HUDEP-2 (cell line): ENCODE data around the gene CREG2.

Source experiments
- DNase-seq, 76 experiments: peaks; one replicate each; lab custom pipeline; 2025; ENCODE audit not compliant: unreplicated experiment in 76 of 76; lab: John Stamatoyannopoulos, UW

The CREG2 gene

DNA sequence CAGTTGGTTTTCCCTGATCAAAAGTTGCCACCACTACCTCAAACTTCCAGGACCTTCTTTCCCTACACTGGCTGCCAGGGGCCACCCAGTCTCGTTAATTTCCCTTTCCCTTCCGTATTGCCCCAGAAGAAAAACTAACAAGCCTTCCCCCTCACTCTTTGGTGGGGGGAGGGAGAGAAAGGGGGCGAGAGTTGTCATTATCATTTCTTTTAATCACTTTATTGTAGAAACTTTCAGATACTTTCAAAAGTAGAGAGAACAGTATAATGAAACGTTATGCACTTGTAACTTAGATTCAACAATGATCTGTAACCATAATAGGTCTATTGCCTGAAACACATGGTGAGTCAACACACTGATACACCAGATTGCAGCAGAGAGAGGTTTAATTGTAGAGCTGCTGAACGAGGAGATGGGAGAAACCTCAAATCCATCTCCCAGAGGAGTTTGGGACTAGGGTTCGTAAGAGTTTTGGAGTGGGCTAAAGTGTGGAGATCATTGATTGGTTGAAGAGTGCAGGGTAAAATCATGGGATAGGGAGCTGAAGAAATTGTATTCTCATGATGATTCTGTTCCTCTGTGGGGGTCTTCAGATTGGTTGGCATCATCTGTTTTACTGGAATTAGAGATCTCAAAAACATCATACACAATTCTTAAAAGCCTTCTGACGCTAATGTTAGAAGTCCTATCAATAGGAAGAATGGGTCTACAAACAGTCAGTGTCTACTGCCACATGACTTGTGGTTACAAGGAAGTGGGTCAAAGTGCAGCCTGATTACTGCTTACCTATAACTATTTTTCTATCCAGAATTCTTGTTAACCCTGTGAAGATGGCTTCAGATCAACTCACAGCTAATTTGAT, 76.2 kb downstream of the CREG2 start:
- peak in 1 of 76 experiments; percentile 3 for DNase-seq

- DNase-seq: no peak
Measured at GRCh38 chr2:101310090-101310833, 77.0 kb downstream of the CREG2 start.

GRCh38 chr2:101308432-101309210, 78.7 kb downstream of the CREG2 start, which contains the start of gene RNF149:
RNF149 (minus strand) TSS chr2:101308701; CDS start chr2:101308588, 113 bp downstream.
- DNase-seq: peak in 74 of 76 experiments; percentile 13 to 93 (median 79)

- peak in 9 of 76 experiments; percentile 3 to 42 (median 15) for DNase-seq
Measured at GRCh38 chr2:101307950-101308431, 79.3 kb downstream of the CREG2 start.

- DNase-seq: peak in 1 of 76 experiments; percentile 15
Measured at GRCh38 chr2:101307503-101307902, 79.8 kb downstream of the CREG2 start.

DNA sequence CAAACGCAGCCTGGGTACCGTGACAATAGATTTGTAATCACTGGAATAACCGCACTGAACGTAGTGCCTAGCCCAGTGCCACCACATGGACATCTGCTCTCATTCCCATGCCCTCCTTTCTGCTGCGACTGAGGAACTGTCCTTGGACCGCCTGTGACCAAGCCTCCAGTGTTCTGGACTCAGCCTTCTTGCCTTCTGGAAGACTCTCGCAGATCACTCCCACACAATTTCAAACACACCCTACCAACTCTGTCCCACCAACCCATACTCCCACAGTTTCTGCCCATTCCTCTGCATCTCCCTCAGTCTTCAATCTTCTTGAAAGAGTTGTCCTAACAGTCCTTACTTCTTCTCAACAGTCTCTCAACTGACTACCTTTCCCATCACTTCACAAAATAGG, 80.9 kb downstream of the CREG2 start:
- peak in 2 of 76 experiments; percentile 3 to 13 for DNase-seq

- DNase-seq: peak in 10 of 76 experiments; percentile 3 to 37 (median 15)
Measured at GRCh38 chr2:101305492-101306078, 81.7 kb downstream of the CREG2 start.

DNA sequence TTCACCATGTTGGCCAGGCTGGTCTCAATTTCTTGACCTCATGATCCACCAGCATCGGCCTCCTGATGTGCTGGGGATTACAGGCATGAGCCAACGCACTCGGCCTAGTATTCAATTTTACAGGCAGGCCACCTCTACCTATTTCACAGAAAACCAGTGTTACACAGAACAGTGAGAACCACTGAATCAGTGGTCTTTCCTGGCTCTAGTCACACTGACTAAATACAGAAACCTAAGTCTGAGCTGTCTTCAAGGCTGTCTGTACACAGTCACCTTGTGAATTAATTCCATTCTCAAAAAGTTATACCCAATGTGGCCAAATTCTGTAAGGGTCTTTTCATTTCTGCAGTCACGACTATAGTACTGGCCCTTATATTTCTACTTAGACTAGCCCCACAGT, 82.3 kb downstream of the CREG2 start:
- DNase-seq: no peak

DNA sequence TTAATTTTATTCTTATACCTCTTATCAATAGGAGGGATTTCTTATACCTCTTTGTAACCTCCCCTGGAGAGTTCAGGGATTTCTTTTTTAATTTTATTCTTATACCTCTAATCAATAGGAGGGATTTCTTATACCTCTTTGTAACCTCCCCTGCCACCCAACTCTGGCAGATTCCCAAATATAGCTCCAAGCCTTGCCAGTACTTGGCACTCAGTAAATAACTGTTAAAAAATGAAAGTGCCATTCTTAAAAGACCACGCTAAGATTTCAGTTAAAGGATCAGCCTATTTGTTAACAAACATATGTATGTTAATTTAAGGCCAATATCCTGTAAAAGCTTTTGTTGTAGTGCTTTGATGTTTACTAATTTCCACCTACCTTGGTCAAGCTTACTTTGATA, 83.6 kb downstream of the CREG2 start:
- DNase-seq: no peak

GRCh38 chr2:101302016-101302415, 85.3 kb downstream of the CREG2 start:
- no peak for DNase-seq

DNA sequence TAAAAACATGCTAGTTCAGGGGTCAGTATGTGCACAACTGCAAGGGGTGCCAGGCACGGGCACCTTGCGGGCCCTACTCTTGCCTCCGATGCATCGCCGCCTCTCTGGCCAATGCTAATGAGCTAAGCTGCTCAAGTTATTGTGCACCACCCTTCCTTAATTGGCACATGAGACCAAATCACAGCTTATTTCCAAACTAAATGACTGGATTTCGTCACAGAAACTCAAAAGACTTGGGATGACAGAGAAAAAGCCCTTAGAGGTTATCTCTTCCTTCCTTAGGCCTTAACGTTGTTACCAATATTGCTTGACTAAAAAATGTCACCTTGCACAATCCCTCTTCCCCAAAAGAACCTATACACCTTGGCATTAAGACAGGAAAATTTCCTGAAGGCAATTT, 86.5 kb downstream of the CREG2 start:
- no peak for DNase-seq

DNA sequence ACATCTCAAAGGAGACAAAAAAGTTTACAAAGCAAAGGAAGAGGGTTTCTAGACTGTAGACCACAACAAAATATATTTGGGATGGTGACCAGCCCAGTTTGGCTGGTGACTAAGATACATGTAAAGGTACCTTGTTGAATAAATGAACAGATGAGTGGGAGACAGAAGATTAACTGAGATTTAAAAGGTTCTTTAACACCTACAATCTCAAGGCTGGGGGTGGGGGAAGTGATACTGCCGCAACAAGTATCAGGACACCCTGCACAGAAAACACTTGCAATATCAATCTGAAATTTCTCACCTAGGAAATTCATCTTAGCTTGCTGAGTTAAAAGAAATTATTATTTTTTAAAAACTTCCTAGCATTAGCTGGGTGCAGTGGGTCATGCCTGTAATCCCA, 87.1 kb downstream of the CREG2 start:
- no peak for DNase-seq

DNA sequence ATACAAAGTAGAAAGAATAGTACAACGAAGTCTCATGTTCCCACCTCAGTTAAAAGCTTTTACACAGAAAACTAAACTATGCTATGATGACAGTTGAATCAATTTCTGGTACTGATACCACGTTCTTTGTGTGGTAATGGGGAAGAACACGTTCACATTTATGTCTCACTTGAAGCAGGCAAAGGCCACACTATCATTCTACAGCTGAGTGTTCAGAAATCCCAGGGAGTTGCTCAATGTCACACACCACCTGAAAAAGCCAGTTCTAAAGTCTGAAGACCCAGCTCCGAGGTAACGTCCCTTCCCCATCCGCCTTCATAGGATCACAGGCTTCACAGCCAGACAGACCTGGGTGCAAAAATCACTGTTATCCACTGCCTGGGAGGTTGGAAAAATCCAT, 87.7 kb downstream of the CREG2 start:
- DNase-seq: no peak

DNA sequence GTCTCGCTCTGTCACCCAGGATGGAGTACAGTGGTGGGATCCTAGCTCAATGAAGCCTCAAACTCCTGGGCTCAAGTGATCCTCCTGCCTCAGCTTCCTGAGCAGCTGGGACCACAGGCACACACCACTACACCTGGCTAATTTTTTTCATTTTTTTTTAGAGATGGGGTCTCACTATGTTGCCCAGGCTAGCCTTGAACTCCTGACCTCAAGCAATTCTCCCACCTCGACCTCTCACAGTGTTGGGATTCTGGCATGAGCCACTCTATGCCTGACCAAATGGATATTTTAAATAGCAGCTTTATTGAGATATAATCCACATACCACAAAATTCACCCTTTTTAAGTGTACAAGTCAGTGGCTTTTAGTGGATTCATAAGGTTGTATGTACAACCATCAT, 89.9 kb downstream of the CREG2 start:
- DNase-seq: no peak

GRCh38 chr2:101296371-101296770, 90.9 kb downstream of the CREG2 start:
- DNase-seq: no peak

GRCh38 chr2:101295895-101296294, 91.4 kb downstream of the CREG2 start:
- DNase-seq: no peak
